BE2C (cell line): ENCODE data around the gene FMNL3.

Experiments
- DNase-seq: peaks from one replicate; pipeline ENCODE4 v3.0.0-alpha.2; 2020
- H3K27me3 ChIP-seq: fragments of 250-450 bp; sonication (Bioruptor Pico); 2 replicates; pipeline ENCODE4 v1.5.1; 2020; ENCODE audit warnings: mild to moderate bottlenecking
- H3K36me3 ChIP-seq: fragments of 250-450 bp; sonication (Bioruptor Pico); 2 replicates; pipeline ENCODE4 v1.5.1; 2020; ENCODE audit warnings: mild to moderate bottlenecking
- H3K4me1 ChIP-seq: fragments of 250-450 bp; sonication (Bioruptor Pico); 2 replicates; pipeline ENCODE4 v1.5.1; 2020
- H3K4me3 ChIP-seq: 2 replicates; pipeline ENCODE4 v1.5.1; 2011; ENCODE audit warnings: low read depth, low read length
- H3K9me3 ChIP-seq: fragments of 250-450 bp; sonication (Bioruptor Pico); 2 replicates; pipeline ENCODE4 v1.5.1; 2020
- CTCF ChIP-seq: IDR thresholded peaks from 2 replicates; pipeline ENCODE4 v1.5.1; 2012; ENCODE audit warnings: mild to moderate bottlenecking, low read depth, low read length

Gene FMNL3

GRCh38 chr12:49680075-49680474 lies 27.1 kb downstream of the FMNL3 start:
- H3K4me1 ChIP-seq, result no peaks in the 10 kb centered on the region
- H3K9me3 ChIP-seq, result no peaks in the 10 kb centered on the region; the same call in 1 of the 2 replicates
- no peak overlapping the region for H3K4me3 ChIP-seq
- H3K27me3 ChIP-seq, result no peaks in the 10 kb centered on the region
- H3K36me3 ChIP-seq, result no peaks in the 10 kb centered on the region
- peak; percentile 22 for DNase-seq
- TF ChIP-seq CTCF, result no peak

- H3K27me3 ChIP-seq, result no peaks in the 10 kb centered on the region
- TF ChIP-seq CTCF, result no peak
- no peak for DNase-seq
- no peak overlapping the region for H3K4me3 ChIP-seq
- H3K36me3 ChIP-seq, result no peaks in the 10 kb centered on the region
- H3K9me3 ChIP-seq, result no peaks in the 10 kb centered on the region; the same call in 1 of the 2 replicates
- H3K4me1 ChIP-seq, result peaks cover 9% of the 10 kb centered on the region
Observed at GRCh38 chr12:49678711-49679110, 28.5 kb downstream of the FMNL3 start.

GRCh38 chr12:49675137-49675536 lies 32.1 kb downstream of the FMNL3 start:
- H3K9me3 ChIP-seq, result no peaks in the 10 kb centered on the region
- no peaks in the 10 kb centered on the region for H3K27me3 ChIP-seq
- H3K4me3 ChIP-seq, result no peak overlapping the region
- no peak for DNase-seq
- no peak for TF ChIP-seq CTCF
- peaks cover 18% of the 10 kb centered on the region for H3K4me1 ChIP-seq
- no peaks in the 10 kb centered on the region for H3K36me3 ChIP-seq

GRCh38 chr12:49674318-49674981 lies 32.8 kb downstream of the FMNL3 start:
- no peaks in the 10 kb centered on the region for H3K27me3 ChIP-seq
- no peak for DNase-seq
- no peaks in the 10 kb centered on the region for H3K36me3 ChIP-seq
- H3K9me3 ChIP-seq, result no peaks in the 10 kb centered on the region
- H3K4me3 ChIP-seq, result no peak overlapping the region
- no peak for TF ChIP-seq CTCF
- H3K4me1 ChIP-seq, result peaks cover 18% of the 10 kb centered on the region

- Histone ChIP-seq H3K9me3 (no peaks in the 10 kb centered on the region), H3K4me3 (peak overlapping the region; percentile 24; the same call in 1 of the 2 replicates), H3K36me3 (no peaks in the 10 kb centered on the region), H3K4me1 (peaks cover 18% of the 10 kb centered on the region), H3K27me3 (no peaks in the 10 kb centered on the region)
- peak; percentile 87 for DNase-seq
- peak; percentile 23 for TF ChIP-seq CTCF
Observed at GRCh38 chr12:49673446-49674317, 33.5 kb downstream of the FMNL3 start.
